Activated CD4-positive, alpha-beta T cell treated with anti-CD3 and anti-CD28 coated beads for 1 hour (primary cell): ENCODE measurements around the gene ATP1A1.
A peak's percentile ranks its signal among the peaks of the same experiment; 100 is the strongest.

Experiments used
- DNase-seq: peaks from one replicate; pipeline ENCODE4 v3.0.0-alpha.2; 2020

The ATP1A1 gene

DNA sequence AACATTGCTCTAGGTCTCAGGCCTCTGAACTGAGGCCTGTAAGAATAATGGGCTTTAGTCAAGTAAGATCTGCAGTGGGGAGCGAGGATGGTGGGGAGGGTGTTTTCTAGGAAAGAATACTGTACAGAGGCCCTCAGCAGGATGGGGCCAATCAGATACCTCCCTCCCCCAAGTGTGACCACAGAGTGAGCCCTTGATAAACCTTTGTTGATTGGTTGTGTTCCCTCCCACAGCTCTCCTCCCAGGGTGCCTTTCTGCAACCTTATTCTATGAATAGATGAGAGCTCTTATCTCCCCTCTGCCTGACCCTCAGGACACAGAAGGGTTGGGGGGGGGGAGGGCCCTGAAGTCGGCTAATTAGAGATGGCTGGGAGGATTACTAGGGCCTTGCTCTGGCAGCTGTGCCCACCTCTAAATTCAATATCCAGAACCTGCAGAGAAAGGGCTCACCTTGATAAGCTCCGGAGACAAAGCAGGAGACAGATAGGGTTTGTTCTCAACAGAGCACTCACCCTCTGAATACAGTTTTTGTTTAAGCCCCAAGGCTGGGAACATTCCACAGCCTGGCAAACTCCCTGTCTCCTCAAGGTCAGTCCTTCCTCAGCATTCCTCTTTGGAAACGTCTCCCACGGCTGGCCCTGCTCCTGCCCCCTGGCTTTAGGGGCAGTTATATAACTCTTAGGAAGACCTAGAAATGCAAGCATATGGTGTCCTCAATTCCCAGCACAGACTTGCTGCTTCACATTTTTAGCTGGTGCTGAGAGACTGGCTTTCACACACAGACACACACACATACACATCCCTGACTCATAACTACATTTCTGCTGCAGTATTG lies 42.9 kb downstream of the ATP1A1 start:
- no peak for DNase-seq

DNA sequence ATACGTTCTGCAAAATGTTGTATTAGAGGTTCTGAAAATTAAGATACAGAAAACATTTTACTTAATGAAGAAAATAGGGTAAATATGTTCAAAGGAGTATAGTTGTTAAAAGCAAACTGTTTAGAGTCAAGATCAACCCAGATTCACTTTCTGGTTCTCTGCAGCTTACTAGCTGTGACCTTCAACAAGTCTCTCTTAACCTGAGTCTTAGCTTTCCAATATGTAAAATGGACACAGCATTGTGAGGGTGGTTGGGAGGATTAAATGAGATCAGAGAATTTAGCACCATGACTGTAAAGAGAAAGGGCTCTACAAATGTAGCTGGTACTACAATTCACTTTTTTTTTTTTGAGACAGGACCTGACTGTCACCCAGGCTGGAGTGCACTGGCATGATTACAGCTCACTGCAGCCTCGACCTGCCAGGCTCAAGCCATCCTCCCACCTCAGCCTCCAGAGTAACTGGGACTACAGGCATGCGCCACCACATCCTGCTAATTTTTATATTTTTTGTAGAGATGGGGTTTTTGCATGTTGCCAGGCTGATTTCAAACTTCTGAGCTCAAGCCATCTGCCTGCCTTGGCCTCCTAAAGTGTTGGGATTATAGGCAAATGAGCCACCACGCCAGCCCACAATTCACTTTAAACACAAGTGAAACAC lies 43.9 kb downstream of the ATP1A1 start:
- no peak for DNase-seq

DNA sequence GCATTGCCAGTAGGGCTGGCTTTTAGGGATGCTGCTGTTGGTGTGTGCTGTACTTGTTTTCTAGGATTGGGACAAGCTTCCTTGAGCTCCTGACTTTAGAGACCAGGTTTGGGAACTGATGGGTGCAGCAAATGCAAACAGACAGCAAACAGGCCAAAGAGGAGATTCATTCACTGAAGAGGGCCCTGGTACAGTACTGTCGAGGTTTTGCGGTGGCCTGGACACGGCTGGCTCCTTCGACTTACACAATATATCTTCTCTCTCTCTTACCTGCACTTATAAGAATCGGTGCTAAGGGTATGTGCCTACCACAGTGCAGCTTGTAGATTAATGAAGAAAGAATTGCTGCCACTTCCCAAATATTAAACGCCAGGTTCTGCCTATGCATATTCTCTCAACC lies 44.6 kb downstream of the ATP1A1 start:
- no peak for DNase-seq

DNA sequence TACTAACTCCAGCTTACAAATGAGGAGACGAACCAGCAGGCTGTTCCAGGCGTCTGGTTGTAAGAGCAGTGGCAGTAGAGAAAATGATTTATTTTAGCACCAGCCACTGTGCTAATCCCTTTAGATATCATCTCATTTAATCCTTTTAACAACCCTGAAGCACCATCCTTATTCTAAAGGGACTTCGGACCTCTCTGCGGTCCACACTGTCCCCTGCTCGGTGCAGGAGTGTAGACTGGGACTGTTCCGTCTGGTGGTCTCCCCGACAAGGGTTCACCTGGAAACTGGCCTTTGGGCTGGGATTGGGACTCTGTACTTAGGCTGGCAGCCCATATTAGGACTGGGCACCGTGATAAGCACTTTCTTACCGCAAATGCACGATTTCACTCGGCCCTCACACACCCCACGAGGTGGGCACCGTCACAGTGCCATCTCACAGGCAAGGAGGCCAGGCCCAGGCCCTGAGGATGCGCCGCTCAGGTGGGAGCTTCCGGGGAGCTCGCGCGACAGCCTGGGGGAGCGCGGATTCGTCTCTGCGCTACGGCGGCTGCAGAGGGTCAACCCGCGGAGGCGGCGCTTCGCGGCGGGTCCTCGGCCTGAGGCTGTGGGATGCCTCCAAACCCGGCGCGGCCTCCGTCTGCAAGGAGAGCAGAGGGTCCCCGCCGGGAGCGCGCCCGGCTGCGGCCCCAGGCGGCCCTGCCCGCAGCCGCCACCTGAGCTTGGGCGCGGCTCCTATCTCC lies 45.2 kb downstream of the ATP1A1 start:
- peak; percentile 81 for DNase-seq

DNA sequence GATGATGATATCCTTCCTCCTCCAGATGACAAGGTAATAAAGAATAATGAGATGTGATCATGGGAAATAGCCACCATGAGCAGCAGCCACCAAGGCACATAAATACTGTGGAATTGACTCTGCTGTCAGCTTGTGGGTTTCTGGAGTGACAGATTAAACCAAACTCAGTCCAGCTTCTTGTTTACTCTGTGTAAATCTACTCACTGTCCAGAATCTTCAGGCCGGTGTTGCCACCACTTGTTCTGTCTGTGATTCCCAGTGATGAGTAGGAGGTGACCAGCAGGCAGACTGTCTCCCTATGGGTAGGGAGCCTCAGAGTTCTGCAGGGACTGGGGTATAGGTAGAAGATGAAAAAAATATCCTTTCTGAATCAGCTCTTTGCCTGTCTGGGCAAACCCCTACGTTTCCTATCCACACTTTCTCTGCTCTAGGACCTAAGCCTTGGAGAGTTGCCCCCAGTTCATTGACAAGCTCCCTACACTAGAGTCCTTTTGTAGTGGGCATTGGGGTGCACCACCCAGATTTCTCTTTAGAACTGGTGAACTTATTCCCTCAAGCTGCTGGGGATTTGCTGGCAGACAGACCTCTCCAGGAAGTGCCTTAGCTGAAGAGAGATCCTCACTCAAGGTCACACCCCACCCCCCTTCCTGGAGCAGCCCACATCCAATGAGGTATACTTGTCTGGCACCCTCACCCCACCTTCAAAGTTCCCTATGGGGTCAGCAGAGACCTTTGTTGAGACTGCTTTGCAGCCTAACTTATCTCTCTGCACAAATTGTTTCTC lies 47.6 kb downstream of the ATP1A1 start:
- DNase-seq: no peak

- DNase-seq: no peak
Measured at GRCh38 chr1:116424438-116424837, 51.4 kb downstream of the ATP1A1 start.

DNA sequence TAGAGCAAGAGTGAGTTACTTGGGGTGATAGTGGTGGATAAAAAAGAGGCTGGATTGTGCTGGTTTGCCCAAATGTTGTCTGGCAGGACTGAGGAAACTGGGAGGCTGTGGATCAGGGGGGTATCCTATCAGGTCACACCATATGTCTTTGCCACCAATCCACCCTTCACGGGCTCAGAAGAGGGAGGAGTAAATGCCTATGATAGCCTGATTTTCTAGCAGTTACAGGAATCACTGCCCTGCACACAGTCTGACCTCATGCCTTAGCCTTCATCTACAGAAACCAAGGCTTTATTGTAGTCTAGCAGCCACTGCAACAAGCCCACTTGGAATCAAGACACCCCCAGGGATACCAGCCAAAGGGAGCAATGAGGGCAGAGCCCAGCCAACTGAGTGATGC lies 51.8 kb downstream of the ATP1A1 start:
- DNase-seq: no peak

GRCh38 chr1:116425987-116426386 lies 52.9 kb downstream of the ATP1A1 start:
- no peak for DNase-seq

DNA sequence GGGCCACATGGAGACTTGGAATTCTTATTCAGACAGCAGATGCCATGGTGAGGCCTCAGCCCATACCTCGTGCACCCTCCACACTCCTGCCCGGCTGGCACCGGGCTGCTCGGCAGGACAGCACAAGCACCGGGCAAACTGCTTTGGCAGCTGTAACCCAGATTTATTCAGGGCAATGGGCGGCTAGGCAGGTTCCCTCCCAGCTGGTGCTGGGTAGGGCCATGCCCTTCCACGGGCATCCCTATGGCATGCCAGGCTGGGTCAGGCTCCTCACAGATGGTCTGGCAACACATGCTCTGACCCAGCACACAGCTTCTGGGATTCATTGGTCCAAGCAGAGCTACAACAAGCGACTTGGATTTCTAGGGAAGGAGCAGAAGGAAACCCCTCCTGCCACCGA lies 53.4 kb downstream of the ATP1A1 start:
- no peak for DNase-seq

- DNase-seq: no peak
Measured at GRCh38 chr1:116428576-116428975, 55.5 kb downstream of the ATP1A1 start.

GRCh38 chr1:116429821-116430374 lies 56.9 kb downstream of the ATP1A1 start:
- no peak for DNase-seq

GRCh38 chr1:116431870-116432500 lies 58.9 kb downstream of the ATP1A1 start:
- DNase-seq: no peak

DNA sequence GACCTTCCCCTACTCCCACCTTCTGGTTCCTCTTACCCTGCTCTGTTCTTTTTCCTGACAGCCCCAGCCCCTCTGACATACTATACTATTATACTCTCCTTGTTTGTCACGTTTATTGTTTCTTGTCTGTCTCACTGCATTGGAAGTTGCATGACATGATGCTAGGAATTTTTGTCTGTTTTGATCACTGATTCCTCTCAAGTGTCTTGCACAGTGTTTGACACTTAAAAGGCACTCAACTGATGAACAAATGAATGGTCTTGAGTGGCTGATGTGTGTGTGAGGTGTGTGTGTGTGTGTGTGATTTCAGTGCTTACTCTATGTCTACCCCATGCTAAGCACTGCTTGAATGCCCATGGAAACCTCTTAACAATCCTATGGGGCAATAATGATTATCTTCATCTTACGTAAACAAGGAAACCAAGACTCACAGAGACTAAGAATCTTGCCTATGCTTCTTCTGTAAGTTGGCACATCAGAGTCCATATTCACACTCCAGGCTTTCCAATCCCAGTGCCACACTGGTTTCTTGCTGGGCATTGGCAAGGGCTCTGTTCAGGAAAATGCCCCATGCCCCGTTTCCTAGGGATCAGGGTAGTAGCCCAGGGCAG lies 59.7 kb downstream of the ATP1A1 start:
- DNase-seq: no peak

DNA sequence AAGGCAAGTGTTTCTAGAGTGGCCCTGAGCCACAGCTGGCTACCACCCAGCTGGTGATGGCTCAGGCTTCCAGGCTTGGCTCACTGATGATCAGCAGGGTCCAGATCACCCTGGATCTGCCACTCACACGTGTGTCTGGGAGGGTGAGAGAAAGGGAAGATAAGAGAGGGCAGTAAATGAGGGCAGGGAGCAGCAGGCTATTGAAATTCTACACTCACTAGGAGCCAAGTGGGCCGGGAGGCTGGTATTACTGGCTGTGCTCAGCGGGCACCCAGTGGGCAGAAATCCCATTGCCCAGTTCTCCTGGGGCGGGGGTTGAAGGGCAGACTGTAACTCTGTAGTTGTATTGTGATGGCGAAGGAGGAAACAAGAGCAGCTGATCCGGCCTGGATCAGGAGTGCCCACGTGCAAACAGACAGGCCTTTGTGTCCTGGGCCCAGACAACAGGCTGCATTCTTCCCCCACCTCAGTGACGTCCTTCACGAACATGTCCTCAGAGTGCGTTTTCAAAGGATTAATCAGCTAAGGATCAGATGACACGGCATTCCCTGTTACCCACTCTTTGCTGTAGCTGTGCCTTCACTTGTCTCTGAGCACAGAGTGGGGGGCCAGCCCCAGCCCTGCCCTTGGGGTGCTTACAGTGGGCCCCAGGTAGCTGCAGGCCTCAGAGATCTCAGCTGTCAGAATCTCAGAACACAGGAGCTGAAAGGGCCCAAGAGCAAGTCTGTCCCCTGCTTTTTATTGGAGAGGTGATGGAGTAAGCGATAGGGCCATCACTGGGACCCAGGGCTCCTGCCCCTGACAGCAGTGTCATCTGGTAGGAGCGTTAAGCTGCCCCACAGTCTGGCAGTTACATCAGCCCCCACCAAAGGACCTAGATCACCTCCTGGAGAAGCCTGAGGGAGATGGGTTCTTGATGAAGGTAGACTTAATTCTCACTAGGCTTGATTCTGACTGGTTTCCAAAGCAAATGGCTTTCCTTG lies 60.5 kb downstream of the ATP1A1 start:
- no peak for DNase-seq

DNA sequence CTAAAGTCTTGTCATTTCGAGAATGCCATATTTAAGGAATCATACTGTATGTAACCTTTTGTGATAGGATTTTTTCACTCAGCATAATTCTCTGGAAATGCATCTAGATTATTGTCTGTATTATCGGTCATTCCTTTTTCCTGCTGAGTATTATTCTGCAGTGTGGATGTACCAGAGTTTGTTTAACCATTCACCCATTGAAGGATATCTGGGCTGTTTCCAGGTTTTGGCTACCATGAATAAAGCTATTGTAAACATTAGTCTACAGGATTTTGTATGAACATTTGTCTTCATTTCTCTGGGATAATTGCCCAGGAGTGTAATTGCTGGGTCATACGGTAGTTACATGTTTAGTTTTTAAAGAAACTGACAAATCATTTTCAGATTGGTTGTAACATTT lies 61.8 kb downstream of the ATP1A1 start:
- no peak for DNase-seq

GRCh38 chr1:116435806-116436610 lies 63.0 kb downstream of the ATP1A1 start:
- no peak for DNase-seq

- DNase-seq: no peak
Measured at GRCh38 chr1:116436611-116436970, 63.5 kb downstream of the ATP1A1 start.

GRCh38 chr1:116439701-116440100 lies 66.7 kb downstream of the ATP1A1 start:
- DNase-seq: no peak

DNA sequence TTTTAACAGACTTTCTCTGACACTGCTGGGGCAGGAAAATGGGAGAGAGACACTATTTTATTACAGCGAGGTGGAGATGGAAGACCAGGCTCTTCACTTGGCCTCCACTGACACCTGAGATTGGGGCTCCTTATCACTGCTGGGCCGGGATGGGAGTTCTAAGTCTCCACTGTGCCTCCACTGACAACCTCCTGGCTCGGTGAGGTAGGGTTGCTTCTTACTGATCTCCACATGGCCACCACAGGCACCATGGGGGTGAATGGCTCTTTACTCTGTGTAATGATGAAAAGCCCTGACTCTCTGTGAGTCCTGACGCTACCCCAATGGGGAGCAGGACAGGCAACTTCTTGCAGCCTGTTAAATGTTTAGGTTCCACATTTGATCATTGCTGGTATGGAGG lies 67.7 kb downstream of the ATP1A1 start:
- DNase-seq: no peak

- DNase-seq: no peak
Measured at GRCh38 chr1:116445534-116445933, 72.5 kb downstream of the ATP1A1 start.
